Breast epithelium (tissue), 4 donors: Measurements from ENCODE around the gene WDR1. TPM values are rescaled to one million over a fixed set of nuclear protein-coding genes. Genes with fewer than 3 reads are reported as not detected.

Source experiments
- DNase-seq, 2 donors: peaks; one replicate each; pipeline ENCODE4 v3.0.0-alpha.2; 2019; ENCODE audit warnings: low spot score in 2 of 2
- H3K27ac ChIP-seq, 2 donors: fragments of 200-600 bp; sonication (generic) in 1 of 2; one replicate each; pipeline ENCODE4 v1.5.1; 2016 to 2019; ENCODE audit warnings: mild to moderate bottlenecking in 1 of 2
- H3K27me3 ChIP-seq, 2 donors: fragments of 200-600 bp; sonication (generic) in 1 of 2; one replicate each; pipeline versions ENCODE4 v1.5.1 to v1.6.0; 2017 to 2019; ENCODE audit warnings: control low read depth in 1 of 2, mild to moderate bottlenecking in 1 of 2
- H3K36me3 ChIP-seq: fragments of 200-600 bp; one replicate; pipeline ENCODE4 v1.5.1; 2019
- H3K4me1 ChIP-seq, 2 donors: fragments of 200-600 bp; sonication (generic); one replicate each; pipeline ENCODE4 v1.5.1; 2016 to 2019; ENCODE audit warnings: control low read depth in 1 of 2
- H3K4me3 ChIP-seq, 3 donors: fragments of 200-600 bp; sonication (generic); 1 replicate in 2 of 3; 2 replicates in 1 of 3; pipeline ENCODE4 v1.5.1; 2016 to 2019; ENCODE audit warnings: mild to moderate bottlenecking in 3 of 3, moderate library complexity in 2 of 3
- H3K9me3 ChIP-seq, 2 donors: fragments of 200-600 bp; sonication (generic) in 1 of 2; one replicate each; pipeline ENCODE4 v1.5.1; 2016 to 2019; ENCODE audit warnings: control low read depth in 1 of 2
- POLR2A ChIP-seq: fragments of 450-650 bp; IDR thresholded peaks from one replicate; pipeline ENCODE4 v1.6.1; 2016; ENCODE audit warnings: antibody characterized with exemption, mild to moderate bottlenecking, moderate library complexity
- POLR2AphosphoS5 ChIP-seq, 3 donors: sonication (generic); formaldehyde crosslinking; IDR thresholded peaks; one replicate each; pipeline ENCODE4 v1.6.1; 2017; ENCODE audit warnings: antibody characterized with exemption in 3 of 3
- intact Hi-C: fragments of 100-400 bp; cut with DNase I; formaldehyde crosslinking; loops from one replicate; pipeline ENCODE4 v1.15.1; 2023; ENCODE audit warnings: low total_unique reads
- total RNA-seq, 3 donors: library from RNA; depleted of rRNA; stranded (reverse); fragments of >200 nt; gene quantifications; one replicate each; pipeline ENCODE4 v1.1.0, GENCODE V29; 2016
- TF ChIP-seq, protein P1 (sequence below), 3 donors: fragments of 450-650 bp; IDR thresholded peaks; one replicate each; pipeline ENCODE4 v1.5.1; 2016 to 2017; ENCODE audit warnings: antibody characterized with exemption in 3 of 3, mild to moderate bottlenecking in 3 of 3, moderate library complexity in 3 of 3

The WDR1 gene
- total RNA-seq, 3 donors from 2014 or later: 93.9 to 142 (median 127) TPM

DNA sequence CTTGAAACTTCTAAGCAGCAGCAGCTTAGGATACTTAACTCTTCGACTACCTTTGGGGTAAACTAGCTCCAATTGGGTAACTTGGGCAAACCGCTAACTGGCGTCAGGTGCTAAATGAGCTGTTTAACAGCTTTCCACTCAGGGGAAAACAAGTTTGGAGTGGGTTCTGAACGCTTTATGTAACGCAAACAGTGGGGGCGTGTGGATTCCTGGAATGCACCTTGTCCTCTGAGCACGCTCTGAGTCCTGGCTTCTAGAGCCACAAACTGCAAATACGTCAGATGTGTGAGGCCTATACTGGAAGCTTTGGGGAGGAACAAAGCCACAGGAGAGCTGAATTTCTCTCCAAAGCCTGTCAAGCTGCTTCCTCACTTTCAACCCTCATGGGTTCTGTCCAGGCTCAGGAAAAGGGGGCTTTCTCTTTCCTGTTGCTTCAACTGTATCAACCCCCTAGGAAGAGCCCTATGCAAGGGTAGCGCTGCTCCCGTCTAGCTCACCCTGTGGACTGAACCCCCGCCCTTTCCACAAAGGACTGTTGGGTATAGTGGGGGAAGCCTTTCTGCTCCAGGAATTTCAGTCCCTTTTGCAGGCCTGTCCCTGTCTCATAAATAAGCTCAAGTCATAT, 4.5 kb upstream of the WDR1 start:
- Histone ChIP-seq H3K27me3 (no peaks in the 10 kb centered on the region), H3K27ac (no peak overlapping the region), H3K4me1 (no peaks in the 10 kb centered on the region), H3K36me3 (no peaks in the 10 kb centered on the region), H3K9me3 (no peaks in the 10 kb centered on the region), H3K4me3 (no peak overlapping the region)
- TF ChIP-seq POLR2AphosphoS5 (IDR thresholded peaks at IDR 0.05) (no peak), POLR2A (no peak)
- TF ChIP-seq, protein P1, sequence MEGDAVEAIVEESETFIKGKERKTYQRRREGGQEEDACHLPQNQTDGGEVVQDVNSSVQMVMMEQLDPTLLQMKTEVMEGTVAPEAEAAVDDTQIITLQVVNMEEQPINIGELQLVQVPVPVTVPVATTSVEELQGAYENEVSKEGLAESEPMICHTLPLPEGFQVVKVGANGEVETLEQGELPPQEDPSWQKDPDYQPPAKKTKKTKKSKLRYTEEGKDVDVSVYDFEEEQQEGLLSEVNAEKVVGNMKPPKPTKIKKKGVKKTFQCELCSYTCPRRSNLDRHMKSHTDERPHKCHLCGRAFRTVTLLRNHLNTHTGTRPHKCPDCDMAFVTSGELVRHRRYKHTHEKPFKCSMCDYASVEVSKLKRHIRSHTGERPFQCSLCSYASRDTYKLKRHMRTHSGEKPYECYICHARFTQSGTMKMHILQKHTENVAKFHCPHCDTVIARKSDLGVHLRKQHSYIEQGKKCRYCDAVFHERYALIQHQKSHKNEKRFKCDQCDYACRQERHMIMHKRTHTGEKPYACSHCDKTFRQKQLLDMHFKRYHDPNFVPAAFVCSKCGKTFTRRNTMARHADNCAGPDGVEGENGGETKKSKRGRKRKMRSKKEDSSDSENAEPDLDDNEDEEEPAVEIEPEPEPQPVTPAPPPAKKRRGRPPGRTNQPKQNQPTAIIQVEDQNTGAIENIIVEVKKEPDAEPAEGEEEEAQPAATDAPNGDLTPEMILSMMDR (IDR thresholded peaks at IDR 0.05): no peak
- intact Hi-C loops: no loop called here
- DNase-seq: no peak

DNA sequence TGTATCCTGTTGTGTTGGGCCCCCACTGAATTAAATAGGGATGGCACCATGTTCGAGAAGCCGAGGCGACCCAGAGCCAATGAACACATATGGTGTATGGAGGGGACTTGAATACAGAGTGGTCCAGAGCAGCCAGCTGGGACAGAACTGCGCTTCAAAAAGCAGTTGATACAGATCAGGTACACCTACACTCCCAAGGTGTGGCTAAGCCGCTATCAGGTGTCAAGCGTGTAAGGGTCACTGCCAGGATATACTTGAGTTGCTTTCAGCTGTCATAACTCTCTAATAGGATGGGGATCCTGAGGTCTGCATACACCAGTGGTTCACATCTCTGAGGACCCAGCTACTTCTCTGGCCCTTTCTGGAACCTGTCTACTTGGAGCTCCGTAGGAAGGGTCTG, 3.2 kb upstream of the WDR1 start:
- no peaks in the 10 kb centered on the region for H3K36me3 ChIP-seq
- no peak overlapping the region for H3K27ac ChIP-seq
- intact Hi-C loops: no loop called here
- no peak for DNase-seq
- no peaks in the 10 kb centered on the region for H3K9me3 ChIP-seq
- H3K27me3 ChIP-seq: no peaks in the 10 kb centered on the region
- TF ChIP-seq POLR2A: no peak
- no peak for TF ChIP-seq POLR2AphosphoS5 (IDR thresholded peaks at IDR 0.05)
- peaks cover 4 to 9% of the 10 kb centered on the region in 2 donors for H3K4me1 ChIP-seq
- no peak overlapping the region for H3K4me3 ChIP-seq

DNA sequence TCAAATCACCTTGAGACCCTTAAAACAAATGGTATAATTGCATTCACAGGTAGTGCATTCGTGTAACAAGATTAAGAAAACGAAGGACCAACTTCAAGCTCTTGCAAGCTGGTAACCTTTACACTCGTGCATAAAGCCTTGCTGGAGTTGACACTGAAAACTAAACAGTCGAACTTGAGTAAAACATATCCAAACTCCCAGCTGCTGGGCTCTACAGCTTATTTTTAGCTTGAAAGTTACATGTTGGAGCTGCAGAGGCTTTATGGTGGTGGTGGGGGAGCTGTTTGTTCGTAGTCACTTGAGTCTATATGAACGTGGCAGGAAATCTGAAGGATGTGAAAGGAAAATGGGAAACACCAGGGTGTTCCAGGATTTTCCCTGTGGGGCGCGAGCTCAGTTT, 2.7 kb upstream of the WDR1 start:
- Histone ChIP-seq H3K27ac (no peak overlapping the region), H3K4me1 (peaks cover 4 to 14% of the 10 kb centered on the region in 2 donors), H3K4me3 (no peak overlapping the region), H3K36me3 (no peaks in the 10 kb centered on the region), H3K27me3 (no peaks in the 10 kb centered on the region), H3K9me3 (no peaks in the 10 kb centered on the region)
- TF ChIP-seq POLR2AphosphoS5 (IDR thresholded peaks at IDR 0.05) (no peak), POLR2A (no peak)
- TF ChIP-seq, protein P1 (IDR thresholded peaks at IDR 0.05): no peak
- intact Hi-C loops: no loop called here
- DNase-seq: no peak

DNA sequence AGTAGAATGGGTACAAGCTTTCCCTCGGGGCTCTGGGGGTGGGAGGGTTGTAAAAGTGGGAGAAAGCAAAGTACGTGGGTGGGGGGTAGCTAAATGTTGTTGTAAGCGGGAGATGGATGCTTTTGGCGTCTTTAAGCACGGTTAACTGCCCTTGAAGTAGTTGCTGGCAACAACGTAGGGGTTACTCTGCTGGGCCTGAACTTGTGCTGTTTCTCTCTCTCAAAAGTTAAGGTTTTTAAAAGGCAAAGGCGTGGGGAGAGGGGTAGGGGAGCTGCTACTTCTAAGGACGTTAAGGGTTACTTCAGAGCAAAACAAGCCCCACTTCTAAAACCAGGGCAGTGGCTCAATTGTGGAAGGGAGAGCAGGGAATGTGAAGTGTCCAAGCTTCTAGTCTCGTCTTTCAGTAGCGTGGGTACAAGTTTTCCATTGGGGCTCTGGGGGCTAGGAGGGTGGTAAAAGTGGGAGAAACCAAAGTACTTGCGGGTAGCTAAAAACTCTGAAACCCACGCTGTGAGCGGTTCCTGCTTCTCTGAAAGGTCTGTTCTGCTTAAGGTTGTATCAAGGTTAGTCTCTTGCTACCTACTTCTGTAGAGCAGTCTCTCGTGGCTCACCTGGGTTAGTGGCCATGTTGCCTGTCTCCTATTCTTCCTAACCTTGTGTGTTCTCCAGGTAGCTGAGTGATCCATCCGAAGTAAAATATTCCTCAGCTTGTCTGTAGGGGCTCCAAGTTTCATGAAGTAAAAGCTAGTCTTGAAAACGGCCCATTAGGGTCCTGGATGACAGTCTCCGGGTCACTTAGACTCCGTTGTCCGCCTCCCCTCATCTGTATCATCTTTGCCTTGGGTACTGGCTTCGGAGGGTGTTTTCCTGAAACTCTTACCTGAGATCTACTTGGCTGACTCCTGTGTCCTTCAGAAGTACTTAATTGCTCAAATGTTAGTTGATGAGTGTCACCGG, 1.7 kb upstream of the WDR1 start:
- peak overlapping the region; percentile 97 to 98 for H3K27ac ChIP-seq
- H3K36me3 ChIP-seq: no peaks in the 10 kb centered on the region
- intact Hi-C loops: no loop called here
- DNase-seq: no peak
- no peaks in the 10 kb centered on the region for H3K27me3 ChIP-seq
- TF ChIP-seq POLR2AphosphoS5 (IDR thresholded peaks at IDR 0.05): no peak
- H3K4me3 ChIP-seq: peak overlapping the region in 2 of 3 donors; percentile 88 to 96
- H3K9me3 ChIP-seq: no peaks in the 10 kb centered on the region
- peaks cover 4 to 19% of the 10 kb centered on the region in 2 donors for H3K4me1 ChIP-seq

DNA sequence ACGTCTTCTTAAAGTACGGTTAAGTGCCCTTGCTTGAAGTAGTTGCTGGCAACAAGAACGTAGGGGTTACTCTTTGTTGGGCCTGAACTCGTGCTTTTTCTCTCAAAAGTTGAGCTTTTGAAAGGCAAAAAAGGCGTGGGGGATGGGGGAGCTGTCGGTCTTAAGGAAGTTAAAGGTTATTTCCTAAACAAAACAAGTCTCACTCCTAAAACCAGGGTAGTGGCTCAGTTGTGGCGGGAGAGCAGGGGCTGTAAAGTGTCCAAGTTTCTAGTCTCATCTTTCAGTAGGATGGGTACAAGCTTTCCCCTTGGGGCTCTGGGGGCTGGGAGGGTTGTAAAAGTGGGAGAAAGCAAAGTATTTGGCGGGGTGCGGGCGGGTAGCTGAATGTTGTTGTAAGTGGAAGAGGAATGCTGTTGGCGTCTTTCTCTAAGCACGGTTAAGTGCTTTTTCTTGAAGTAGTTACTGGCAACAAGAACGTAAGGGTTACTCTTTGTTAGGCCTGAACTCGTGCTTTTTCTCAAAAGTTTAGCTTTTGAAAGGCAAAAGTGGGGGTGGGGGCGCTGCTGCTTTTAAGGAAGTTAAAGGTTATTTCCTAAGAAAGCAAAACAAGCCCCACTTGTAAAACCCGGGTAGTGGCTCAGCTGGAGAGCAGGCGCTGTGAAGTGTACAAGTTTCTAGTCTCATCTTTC, 904 bp upstream of the WDR1 start:
- peaks cover 4 to 19% of the 10 kb centered on the region in 2 donors for H3K4me1 ChIP-seq
- intact Hi-C loops: no loop called here
- peak overlapping the region; percentile 84 to 96 (median 88) for H3K4me3 ChIP-seq
- peak in 1 of 2 donors; percentile 58 for DNase-seq
- no peaks in the 10 kb centered on the region for H3K27me3 ChIP-seq
- no peaks in the 10 kb centered on the region for H3K36me3 ChIP-seq
- no peak for TF ChIP-seq POLR2AphosphoS5 (IDR thresholded peaks at IDR 0.05)
- TF ChIP-seq, protein P1 (IDR thresholded peaks at IDR 0.05): no peak
- no peak for TF ChIP-seq POLR2A
- H3K9me3 ChIP-seq: no peaks in the 10 kb centered on the region
- peak overlapping the region; percentile 97 to 98 for H3K27ac ChIP-seq
